ENCODE data around the gene IFITM1.

GRCh38 chr11:284105-285020 lies 29.5 kb upstream of the IFITM1 start:
- TF ChIP-seq EZH2 (IDR thresholded peaks at IDR 0.05; ENCODE audit: borderline replicate concordance, insufficient read depth, low read length, poor library complexity, severe bottlenecking) (no peak), EP300 (conservative IDR thresholded peaks at IDR 0.05; ENCODE audit: poor library complexity, severe bottlenecking) (no peak)

Data from neural cell (in vitro differentiated cells).